HG03045 (cell line): ENCODE measurements around the gene LCP2.

Experiments
- ATAC-seq: cut with Tn5 transposase; IDR thresholded peaks from one replicate; pipeline ENCODE4 v1.9.1; 2021; ENCODE audit warnings: mild to moderate bottlenecking, moderate library complexity; ENCODE audit not compliant: unreplicated experiment

LCP2 gene

DNA sequence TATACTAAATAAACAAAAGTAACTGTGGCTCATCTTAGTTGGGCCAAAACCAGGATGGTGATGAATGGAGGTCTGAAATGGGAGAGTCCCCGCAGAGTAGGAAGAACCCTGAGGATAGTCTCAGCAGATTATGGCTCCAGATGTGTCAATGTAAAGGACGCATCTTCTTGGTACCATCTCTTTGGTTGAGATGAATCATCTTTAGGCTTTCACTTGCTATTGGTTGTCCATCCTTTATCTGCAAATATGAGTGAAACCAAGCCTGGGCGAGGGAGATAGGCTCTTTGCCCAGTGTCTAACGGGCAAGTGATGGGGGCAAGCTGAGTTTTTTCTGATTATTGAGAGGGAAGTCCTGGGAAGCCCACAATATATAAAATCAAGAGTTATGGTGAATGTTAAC is 19.4 kb upstream of the LCP2 start:
- ATAC-seq = no peak

- no peak for ATAC-seq
Observed at GRCh38 chr5:170315154-170315553, 17.6 kb upstream of the LCP2 start.

DNA sequence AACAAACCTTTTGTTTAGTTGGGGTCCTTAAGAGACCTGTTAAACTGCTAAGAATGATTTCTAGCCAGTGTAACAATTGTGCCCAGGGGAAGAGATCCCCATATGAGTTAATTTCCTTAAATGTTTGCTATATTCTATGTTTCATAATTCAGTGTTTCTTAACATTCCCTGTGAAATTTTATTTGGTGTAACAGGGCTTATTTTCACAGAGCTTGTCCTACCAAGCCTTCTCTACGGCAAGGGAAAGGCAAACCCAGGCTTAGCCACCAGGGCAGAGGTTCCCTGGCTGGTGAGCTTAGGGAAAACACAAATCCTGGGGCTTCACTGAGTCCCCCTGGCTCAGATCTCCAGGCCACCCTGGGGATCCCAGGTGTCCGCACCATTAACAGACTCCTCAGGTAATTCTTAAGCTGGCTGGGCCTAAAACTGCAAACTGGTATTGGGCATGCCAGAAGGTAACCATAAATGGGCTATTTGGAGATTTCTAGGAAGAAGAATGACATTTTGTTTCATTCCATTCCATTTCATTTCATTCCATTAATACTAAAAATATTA is 17.0 kb upstream of the LCP2 start:
- ATAC-seq = no peak

GRCh38 chr5:170313816-170314215 is 16.2 kb upstream of the LCP2 start:
- no peak for ATAC-seq

GRCh38 chr5:170313344-170313743 is 15.8 kb upstream of the LCP2 start:
- ATAC-seq = no peak

DNA sequence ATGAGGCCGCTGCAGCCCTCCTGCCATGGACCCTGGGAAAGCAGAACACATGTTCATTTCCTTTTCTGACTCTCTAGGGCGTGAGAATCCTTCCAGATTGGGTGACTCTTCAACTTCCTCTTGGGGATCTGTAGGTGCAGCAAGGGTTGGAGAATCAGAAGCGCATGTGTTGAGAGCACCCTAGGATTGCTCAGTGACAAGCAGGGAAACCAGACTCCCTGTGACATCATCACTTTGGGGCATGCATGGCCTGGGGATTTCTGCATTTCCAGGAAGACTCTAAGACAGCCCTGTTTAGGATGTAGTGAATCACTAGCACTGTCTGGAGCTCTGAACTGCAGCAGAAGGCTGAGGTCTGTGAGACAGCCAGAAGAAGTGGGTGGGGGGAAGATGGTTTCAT is 15.1 kb upstream of the LCP2 start:
- ATAC-seq = peak; percentile 63

DNA sequence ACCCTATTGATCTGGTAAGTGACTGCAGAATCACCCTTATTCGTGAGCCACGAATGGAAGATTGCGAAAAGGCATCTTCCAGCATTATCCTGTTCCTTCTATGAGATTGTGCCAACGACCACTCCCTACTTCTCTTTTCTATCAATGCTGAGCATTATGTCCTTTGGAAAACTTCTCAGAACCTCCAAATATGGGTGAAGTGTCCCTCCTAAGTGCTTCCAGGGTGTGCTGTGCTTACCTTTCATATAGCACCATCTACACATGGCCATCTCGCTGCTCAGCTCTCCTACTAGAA is 14.7 kb upstream of the LCP2 start:
- no peak for ATAC-seq

- ATAC-seq = no peak
Observed at GRCh38 chr5:170311511-170312300, 14.1 kb upstream of the LCP2 start.

DNA sequence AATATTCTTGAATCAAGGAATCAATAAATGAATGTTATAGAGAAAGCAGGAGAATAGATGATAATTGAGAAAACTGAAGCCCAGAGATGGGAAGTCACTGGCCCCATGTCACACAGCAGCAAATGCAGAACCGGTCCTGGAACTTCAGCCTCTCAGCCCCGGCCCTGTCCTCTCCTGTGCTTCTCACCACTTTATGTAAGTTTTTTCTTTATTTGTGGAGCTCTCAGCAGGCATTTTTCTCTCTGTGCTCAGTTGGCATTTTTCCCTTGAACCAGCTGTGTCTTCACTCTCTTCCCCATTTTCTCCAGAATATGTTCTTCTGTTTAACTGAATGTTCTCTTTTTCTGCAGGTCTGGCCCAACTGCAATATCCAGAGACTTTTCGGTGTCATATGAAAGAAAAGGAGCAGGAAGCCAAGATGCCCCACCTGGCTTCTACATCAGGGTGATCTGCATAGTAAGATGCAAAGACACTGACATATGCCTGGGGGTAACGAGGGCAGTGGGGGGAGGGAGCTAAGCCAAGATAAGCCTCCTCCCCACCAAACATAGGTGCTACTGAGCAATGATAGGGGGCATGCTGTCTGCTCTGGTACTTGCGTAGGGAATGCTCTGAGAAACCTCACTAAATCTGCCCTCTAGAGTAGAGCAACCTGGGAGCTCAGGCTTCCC is 12.8 kb upstream of the LCP2 start:
- ATAC-seq = no peak

- no peak for ATAC-seq
Observed at GRCh38 chr5:170308686-170309085, 11.1 kb upstream of the LCP2 start.

DNA sequence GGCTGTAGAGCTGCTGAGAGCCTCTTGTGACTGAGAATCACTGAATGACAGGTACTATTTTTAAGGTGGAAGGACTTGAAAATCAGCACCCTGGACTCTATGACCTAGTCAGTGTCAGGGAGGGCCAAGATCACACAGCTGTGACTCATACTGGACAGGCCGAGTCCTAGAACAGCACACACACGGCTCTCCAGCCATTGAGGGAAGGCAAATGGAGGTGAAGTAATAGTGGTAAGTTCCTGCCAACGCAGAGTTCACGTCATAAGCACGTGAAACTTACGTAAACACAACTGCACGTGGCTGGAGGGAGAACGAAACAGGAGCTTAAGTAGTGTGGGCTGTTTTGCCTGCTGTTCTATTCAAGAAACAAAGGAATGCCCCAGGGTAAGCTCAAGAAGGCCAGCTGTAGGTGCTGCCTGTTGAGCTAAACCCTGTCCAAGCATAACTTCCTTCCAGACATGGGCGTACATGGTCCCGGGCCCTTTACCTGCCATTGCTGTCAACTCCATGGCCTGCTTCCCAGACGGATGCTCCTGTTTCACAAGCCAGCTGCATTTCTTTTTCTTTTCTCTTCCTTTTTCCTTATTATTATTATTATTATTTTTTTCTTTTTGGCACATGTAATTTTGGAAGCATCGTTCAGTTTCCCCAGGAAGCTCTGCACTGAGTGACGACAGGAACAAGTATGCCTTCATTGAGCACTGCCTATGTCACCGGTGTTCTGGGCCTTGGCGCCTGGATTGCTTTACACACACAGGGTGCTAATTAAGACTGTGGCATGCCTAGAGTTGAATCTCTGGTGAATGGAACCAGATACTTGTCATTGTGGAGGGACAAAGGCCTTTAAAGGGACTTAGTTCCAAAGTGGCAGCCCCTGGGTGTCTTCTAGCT is 10.2 kb upstream of the LCP2 start:
- ATAC-seq = no peak

DNA sequence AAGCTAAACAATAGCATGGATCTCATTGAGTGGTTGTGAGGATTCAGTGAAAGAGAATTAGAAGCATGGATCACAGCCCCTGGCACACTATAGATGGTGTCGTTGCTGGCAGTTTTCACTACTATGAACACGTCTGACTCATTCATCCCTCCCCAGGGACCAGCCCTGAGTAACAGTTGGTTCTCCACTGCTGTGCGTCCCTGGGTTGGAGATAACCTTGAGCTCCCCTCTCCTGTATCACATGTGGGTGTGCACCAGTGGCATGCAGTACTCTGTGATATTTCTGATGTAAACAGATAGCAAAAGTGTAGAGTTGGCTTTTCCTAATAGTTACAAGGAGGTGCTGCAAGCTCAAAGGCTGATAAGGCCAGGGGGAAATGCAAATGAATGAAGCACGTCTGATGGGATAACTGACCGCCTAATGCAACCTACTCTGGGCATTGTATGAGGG is 8.8 kb upstream of the LCP2 start:
- ATAC-seq = peak; percentile 62

GRCh38 chr5:170305646-170306025 is 8.1 kb upstream of the LCP2 start:
- ATAC-seq = no peak

DNA sequence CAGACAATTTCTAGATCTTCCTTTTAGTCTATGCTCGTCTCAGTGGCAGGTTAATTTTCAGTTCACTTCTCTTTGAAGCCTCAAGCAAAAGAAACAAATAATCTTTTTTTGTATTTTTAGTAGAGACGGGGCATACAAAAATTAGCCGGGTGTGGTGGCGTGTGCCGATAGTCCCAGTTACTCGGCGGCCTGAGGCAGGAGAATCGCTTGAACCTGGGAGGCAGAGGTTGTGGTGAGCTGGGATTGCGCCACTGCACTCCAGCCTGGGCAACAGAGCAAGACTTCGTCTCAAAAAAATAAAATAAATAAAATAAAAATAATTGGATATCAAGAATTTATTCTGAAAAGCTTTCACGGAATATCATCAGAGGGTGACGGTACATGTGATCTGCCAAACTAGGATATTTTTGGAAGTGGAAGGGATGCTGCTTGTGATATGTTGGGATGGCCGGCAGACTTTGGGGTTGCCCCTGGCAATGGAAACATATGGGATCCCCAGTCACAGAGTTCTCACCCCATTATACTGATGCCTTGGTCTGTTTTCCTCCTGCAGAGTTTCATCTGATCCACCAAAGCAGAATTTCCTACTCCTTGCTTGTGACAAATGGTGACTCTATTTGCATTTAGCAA is 7.6 kb upstream of the LCP2 start:
- no peak for ATAC-seq

DNA sequence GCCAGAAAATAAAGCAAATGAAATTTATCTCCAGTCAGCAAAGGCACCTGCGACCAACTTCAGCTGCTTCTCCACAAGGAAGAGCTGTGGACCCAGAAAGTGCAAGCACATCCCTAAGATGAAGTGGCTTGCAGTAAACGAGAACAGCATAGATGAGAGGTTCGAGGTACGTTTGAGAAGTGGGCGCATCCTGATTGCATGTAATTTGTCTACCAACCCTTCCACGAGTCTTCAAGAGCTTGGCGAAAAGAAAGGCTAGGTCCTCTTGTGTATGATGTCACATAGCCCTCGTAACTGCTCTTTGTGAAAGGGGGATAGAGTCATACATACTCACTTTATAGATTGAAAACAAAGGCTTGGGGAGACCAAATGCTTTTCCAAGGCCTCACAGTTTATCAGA is 6.0 kb upstream of the LCP2 start:
- no peak for ATAC-seq

DNA sequence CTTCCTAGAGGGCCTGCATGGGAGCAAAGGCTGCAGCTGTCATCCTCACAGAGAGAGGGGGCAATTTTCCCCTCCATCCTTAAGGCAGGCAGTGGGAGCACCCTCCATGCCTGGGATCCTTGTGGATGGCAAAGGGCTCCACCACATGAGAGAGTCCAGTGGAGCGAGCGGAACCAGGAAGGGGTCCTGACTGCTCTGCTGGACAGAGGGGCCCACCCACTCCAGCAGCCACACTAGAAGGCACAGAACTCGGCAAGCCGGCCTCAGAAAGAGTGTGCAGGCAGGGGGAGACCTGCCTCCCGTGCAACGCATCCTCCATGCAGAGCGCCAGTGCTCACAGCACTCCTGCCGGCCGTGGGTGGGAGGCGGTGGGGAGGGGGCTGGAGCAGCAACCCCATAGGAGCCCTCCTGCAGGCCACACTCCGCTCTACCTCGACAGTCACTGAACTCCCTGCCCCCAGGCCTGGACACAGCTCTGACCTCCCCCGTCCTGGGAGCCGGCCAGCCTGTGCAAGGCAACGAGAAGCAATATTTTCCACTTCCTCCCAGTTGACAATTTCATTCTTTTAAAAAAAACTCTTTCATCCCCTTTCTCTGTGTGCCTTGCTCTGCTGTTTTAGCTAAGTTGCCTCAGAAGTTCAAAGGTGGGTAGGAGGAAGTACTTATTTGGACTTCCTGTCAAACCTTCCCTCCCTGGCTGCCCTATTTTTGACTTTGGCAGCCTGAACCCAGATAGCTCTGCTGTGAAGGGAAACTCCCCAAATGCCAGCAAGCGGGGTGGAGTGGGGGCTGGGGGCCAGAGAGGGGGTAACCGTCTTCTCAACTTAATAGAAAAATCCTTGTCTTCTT is 5.3 kb upstream of the LCP2 start:
- peak; percentile 63 for ATAC-seq

DNA sequence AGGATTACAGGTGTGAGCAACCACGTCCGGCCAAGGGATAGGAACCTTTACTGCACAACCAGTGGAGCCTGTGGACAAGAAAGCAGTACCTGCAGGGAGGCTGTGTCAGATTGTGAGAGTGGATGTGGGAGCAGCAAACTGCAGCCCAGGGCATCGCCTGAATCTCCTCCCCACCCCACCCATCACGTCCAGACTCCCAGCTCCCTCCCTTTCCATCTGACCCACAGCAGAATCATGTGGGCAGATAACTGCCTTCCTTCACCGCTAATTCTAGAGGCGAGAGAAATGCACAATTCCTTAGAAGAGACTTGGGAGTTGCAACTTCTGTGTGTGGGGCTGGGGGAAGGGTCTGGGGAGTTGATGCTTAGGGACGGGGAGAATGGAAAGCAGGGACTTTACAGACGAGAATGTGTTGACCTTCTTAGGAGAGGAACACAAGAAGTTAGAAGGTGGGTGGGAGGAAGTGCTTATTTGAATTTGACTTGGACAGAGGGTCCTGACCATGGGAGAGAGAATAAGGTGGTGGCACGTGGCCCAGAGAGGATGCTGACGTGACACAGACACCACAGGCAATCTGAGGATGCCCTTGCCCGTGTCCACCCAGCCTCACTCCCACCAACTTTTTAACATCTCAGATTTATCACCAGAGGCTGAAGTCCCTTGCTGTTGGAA is 4.5 kb upstream of the LCP2 start:
- ATAC-seq = no peak

DNA sequence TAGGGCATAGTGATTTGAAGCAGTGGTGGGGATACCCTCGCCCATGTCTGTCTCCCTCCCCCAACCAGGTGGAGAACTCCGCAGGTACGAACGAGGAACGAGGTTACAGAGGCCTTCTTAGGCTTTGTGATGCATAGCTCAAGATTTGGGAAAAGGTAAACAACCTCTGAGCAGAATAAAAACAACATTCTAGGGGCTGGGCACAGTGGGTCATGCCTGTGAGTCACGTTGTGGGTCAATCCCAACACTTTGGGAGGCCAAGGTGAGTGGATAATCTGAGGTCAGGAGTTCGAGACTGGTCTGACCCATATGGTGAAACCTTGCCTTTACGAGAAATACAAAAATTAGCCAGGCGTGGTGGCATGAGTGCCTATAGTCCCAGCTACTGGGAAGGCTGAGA is 3.6 kb upstream of the LCP2 start:
- no peak for ATAC-seq

DNA sequence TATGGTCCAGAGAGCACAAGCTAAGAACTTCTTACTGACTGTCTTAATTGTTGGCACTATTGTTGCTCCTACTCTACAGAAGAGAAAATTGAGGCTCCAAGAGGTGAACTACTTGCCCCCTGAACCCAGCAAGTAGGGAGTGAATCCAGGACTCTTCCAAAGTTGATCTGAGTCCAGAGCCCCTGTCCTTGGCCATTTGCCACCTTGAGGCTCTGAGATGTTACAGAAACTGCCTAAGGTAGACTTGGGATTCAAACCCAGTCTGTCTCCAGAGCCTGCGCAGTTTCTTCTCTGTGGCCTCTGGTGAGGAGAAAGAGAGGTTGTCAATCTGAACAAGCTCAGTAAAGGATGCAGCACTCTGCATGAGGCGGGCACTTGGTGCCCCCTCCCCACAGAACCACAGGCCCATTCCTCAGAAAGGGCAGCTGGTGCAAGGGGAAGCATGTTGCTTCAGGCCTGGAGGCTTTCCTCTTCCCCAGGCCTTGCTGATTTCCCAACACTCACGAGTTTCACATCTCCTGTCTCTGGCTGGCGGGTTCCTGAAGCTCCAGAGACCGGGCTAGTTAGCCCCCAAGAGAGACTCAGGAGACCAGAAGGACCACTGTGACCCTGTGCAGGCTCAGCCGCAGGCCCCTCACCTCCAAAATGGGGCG is 2.9 kb upstream of the LCP2 start:
- no peak for ATAC-seq
